Heart right ventricle (tissue), 16 donors: Measurements from ENCODE around the gene CPA3. TPM values are rescaled to one million over a fixed set of nuclear protein-coding genes. Genes with fewer than 3 reads are reported as not detected.

ENCODE experiments used
- ATAC-seq, 8 donors: fragments of 200-7000 bp; cut with Tn5 transposase; one replicate each; pipeline ENCODE4 v1.9.1; 2020; ENCODE audit warnings: mild to moderate bottlenecking in 8 of 8, moderate library complexity in 8 of 8, moderate number of reproducible peaks in 1 of 8
- DNase-seq, 2 donors: peaks; one replicate each; pipeline ENCODE4 v3.0.0-alpha.2; 2020
- H3K27ac ChIP-seq, 10 donors: fragments of 200-600 bp; sonication (generic) in 2 of 10; one replicate each; pipeline versions ENCODE4 v1.5.0 to v1.8.0; 2020 to 2022; ENCODE audit warnings: mild to moderate bottlenecking in 3 of 10
- H3K27me3 ChIP-seq, 7 donors: fragments of 200-600 bp; one replicate each; pipeline ENCODE4 v1.8.0; 2021 to 2022; ENCODE audit warnings: mild to moderate bottlenecking in 2 of 7
- H3K36me3 ChIP-seq, 9 donors: fragments of 200-600 bp; sonication (generic) in 1 of 9; one replicate each; pipeline versions ENCODE4 v1.5.0 to v1.8.0; 2020 to 2022; ENCODE audit warnings: mild to moderate bottlenecking in 2 of 9
- H3K4me1 ChIP-seq, 9 donors: fragments of 200-600 bp; sonication (generic) in 1 of 9; one replicate each; pipeline versions ENCODE4 v1.5.0 to v1.8.0; 2020 to 2022; ENCODE audit warnings: mild to moderate bottlenecking in 4 of 9
- H3K4me3 ChIP-seq, 10 donors: fragments of 200-600 bp; sonication (generic) in 2 of 10; one replicate each; pipeline versions ENCODE4 v1.5.0 to v1.8.0; 2020 to 2022; ENCODE audit warnings: mild to moderate bottlenecking in 7 of 10, moderate library complexity in 2 of 10
- H3K9me3 ChIP-seq, 11 donors: fragments of 200-600 bp in 10 of 11; sonication (generic) in 2 of 11; one replicate each; pipeline versions ENCODE4 v1.5.0 to v1.8.0; 2013 to 2022; ENCODE audit warnings: mild to moderate bottlenecking in 2 of 11, control low read depth in 1 of 11, moderate library complexity in 1 of 11
- CTCF ChIP-seq, 9 donors: fragments of 200-600 bp; sonication (generic) in 2 of 9; IDR thresholded peaks; one replicate each; pipeline versions ENCODE4 v1.5.0 to v1.8.0; 2021 to 2022; ENCODE audit warnings: antibody characterized with exemption in 9 of 9, mild to moderate bottlenecking in 5 of 9, moderate library complexity in 1 of 9
- WGBS, 2 donors: extraction: QIAGEN DNeasy Blood & Tissue Kit; methylation state at CpG; one replicate each; pipeline ENCODE4 v1.1.7; 2013; ENCODE audit warnings: inconsistent platforms in 1 of 2; 5-methylcytosine and 5-hydroxymethylcytosine counted together
- intact Hi-C, 10 donors: fragments of 100-400 bp; cut with DNase I; formaldehyde crosslinking; loops; one replicate each; pipeline versions ENCODE4 v1.11.1 to v1.14.2; 2022
- polyA plus RNA-seq, 2 donors: library from polyadenylated mRNA; stranded (reverse); fragments of 200-250 nt; gene quantifications; one replicate each; pipeline ENCODE4 v1.2.3, GENCODE V29; 2013
- total RNA-seq, 10 donors: library from RNA; stranded (reverse); fragmentation: NEBNext Ultra II Directional in 3 of 10; extraction: Animal tissue kit (Norgen Biotek cat#: 25700) in 3 of 10; gene quantifications; one replicate each; pipeline versions ENCODE4 v1.2.1 to v1.2.4, GENCODE V29; 2021 to 2023
- donor health status: Arrhythmogenic right ventricular cardiomyopathy.
- donor health status: ischemic (EF 13 %, LVEDD 7.1; RV severe dilation, severe dysfunction).
- donor health status: healthy with polysubstance abuse.
- donor health status: DM: no; HTN: yes; CAD: no.
- donor health status: DM: no; HTN: no; CAD: no.
- donor health status: ischemic (EF 25% LVEDD 6.9; RV normal size, moderate dysfunction).
- donor health status: ischemic (EF 25% LVEDD 5.7; RV mildly dilated, moderate dysfunction).
- donor health status: healthy.
- donor health status: DM: yes; HTN: yes; CAD: no.
- donor health status: Ischemic cardiomyopathy.
- donor health status: ischemic (EF 35%, LVEDD 5.7; RV mildly dilated, moderate dysfunction).
- donor health status: nonischemic (EF 11% LVEDD 7.7; RV severe dilation, severe dysfunction).
- donor health status: DM: yes; HTN: yes; CAD: no.
- donor health status: PGD.
- donor health status: ischemic (EF 29% LVEDD 5.4; RV normal size, mild dysfunction).
- donor health status: nonischemic (EF 23%, LVEDD 6.1; RV moderate dilation, normal function).

The CPA3 gene
- total and polyA plus RNA-seq, 12 donors, result 0.22 to 2.6 (median 1.4) TPM

- ATAC-seq (no peak), DNase-seq (no peak)
- Histone ChIP-seq H3K9me3 (no peaks in the 10 kb centered on the region), H3K27me3 (peaks cover 0 to 11% (median 0%) of the 10 kb centered on the region in 7 donors), H3K4me3 (no peak overlapping the region), H3K4me1 (no peaks in the 10 kb centered on the region), H3K36me3 (no peaks in the 10 kb centered on the region), H3K27ac (no peak overlapping the region)
- intact Hi-C loops, result no loop called here
- TF ChIP-seq CTCF (IDR thresholded peaks at IDR 0.05), result no peak
Measured at GRCh38 chr3:148879256-148879655, 14.2 kb downstream of the CPA3 start.

DNA sequence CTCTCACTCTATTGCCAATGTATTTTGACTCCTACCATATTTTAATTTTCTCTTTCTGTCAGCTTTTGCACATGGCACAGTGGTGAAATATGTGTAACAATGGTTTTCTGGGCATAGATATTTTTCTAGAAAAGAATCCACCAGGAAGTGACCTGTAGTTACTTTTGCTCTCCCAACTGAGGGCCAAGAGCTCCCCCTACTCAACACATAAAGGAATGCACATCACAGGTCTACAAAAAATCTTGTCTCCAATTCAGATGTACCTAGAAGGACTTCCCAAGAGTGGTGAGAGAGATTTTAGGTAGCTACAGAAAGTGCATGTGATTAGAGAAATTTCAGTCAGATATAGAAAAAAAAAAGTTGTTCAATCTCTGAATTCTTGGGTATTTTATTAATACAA is 15.6 kb downstream of the CPA3 start:
- H3K27me3 ChIP-seq, result peaks cover 0 to 11% (median 0%) of the 10 kb centered on the region in 7 donors
- ATAC-seq (no peak), DNase-seq (no peak)
- intact Hi-C loops, result no loop called here
- H3K4me3 ChIP-seq, result no peak overlapping the region
- TF ChIP-seq CTCF (IDR thresholded peaks at IDR 0.05), result no peak
- no peaks in the 10 kb centered on the region for H3K4me1 ChIP-seq
- no peak overlapping the region for H3K27ac ChIP-seq
- H3K9me3 ChIP-seq, result no peaks in the 10 kb centered on the region
- no peaks in the 10 kb centered on the region for H3K36me3 ChIP-seq

DNA sequence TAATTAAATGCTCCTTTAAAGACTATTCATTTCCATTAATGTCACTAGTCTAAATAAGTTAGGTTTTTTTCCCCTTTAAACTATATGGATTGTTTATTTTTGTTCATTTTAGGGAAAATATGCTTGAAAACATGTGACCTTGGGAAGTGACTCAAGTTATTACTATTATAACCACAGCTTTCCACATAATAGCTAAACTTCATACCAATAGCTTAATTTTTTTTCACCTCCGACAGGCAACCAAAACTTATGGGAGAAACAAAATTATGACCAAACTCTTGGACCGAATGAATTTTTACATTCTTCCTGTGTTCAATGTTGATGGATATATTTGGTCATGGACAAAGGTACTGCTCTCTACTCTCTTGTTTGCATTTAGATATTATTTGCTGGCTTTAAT is 16.2 kb downstream of the CPA3 start:
- ATAC-seq (no peak), DNase-seq (no peak)
- no peak overlapping the region for H3K4me3 ChIP-seq
- peaks cover 0 to 8% (median 0%) of the 10 kb centered on the region in 7 donors for H3K27me3 ChIP-seq
- intact Hi-C loops, result no loop called here
- no peaks in the 10 kb centered on the region for H3K4me1 ChIP-seq
- WGBS, 2 donors, result 88 to 90% methylated on average over 2 of the region's 2 CpGs
- no peak overlapping the region for H3K27ac ChIP-seq
- no peak for TF ChIP-seq CTCF (IDR thresholded peaks at IDR 0.05)
- no peaks in the 10 kb centered on the region for H3K36me3 ChIP-seq
- H3K9me3 ChIP-seq, result no peaks in the 10 kb centered on the region

DNA sequence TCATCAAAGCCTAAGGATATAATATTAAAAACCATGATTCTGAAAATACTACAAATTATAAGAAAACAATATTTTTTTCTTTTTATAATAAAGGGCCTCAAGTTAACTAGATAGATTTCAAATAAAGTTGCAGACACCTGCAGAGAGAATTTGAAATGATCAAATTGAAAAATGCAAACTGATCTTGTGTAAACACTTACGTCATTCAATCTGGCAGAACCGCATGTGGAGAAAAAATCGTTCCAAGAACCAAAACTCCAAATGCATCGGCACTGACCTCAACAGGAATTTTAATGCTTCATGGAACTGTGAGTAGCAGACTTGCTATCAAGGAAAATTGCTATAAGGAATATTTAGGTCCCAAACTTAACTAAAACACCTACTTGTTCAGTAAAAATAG is 17.2 kb downstream of the CPA3 start:
- no peak for ATAC-seq
- Histone ChIP-seq H3K36me3 (no peaks in the 10 kb centered on the region), H3K9me3 (no peaks in the 10 kb centered on the region), H3K27me3 (peaks cover 0 to 6% (median 0%) of the 10 kb centered on the region in 7 donors), H3K27ac (no peak overlapping the region), H3K4me1 (no peaks in the 10 kb centered on the region), H3K4me3 (no peak overlapping the region)
- intact Hi-C loops, result no loop called here
- no peak for DNase-seq
- TF ChIP-seq CTCF (IDR thresholded peaks at IDR 0.05), result no peak
- 54 to 64% methylated on average over 4 of the region's 4 CpGs for WGBS, 2 donors

GRCh38 chr3:148883163-148883562 is 18.1 kb downstream of the CPA3 start:
- WGBS, 2 donors, result 84 to 86% methylated on average over 1 of the region's 1 CpG
- ATAC-seq, result no peak
- intact Hi-C loops, result no loop called here

More at GRCh38 chr3:148883163-148883562, 18.1 kb downstream of the CPA3 start:
- TF ChIP-seq CTCF (IDR thresholded peaks at IDR 0.05), result no peak
- Histone ChIP-seq H3K27me3 (peaks cover 0 to 6% (median 0%) of the 10 kb centered on the region in 7 donors), H3K9me3 (no peaks in the 10 kb centered on the region), H3K4me3 (no peak overlapping the region), H3K4me1 (no peaks in the 10 kb centered on the region), H3K27ac (no peak overlapping the region), H3K36me3 (no peaks in the 10 kb centered on the region)
- DNase-seq, result no peak
